ENCODE results near the gene LOXHD1.

DNA sequence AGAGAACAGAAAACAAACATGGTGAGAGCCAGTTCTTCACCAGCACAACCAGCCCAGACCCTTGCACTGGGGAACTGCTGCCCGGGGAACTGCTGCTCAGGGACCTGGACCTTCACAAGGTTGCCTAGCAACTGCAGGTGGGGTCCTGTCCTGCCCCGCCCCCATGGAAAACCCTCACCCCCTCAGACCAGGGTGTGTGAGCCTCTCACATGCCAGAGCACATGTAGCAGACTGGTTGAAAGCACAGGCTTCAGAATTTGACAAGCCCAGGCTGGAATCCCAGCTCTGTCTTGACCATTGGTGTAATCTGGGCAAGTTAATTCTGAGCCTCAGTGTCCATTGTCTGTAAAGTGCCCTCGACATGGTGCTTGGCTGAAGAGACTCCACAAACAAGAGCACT is 118.6 kb downstream of the LOXHD1 start:
- TF ChIP-seq, protein P1, sequence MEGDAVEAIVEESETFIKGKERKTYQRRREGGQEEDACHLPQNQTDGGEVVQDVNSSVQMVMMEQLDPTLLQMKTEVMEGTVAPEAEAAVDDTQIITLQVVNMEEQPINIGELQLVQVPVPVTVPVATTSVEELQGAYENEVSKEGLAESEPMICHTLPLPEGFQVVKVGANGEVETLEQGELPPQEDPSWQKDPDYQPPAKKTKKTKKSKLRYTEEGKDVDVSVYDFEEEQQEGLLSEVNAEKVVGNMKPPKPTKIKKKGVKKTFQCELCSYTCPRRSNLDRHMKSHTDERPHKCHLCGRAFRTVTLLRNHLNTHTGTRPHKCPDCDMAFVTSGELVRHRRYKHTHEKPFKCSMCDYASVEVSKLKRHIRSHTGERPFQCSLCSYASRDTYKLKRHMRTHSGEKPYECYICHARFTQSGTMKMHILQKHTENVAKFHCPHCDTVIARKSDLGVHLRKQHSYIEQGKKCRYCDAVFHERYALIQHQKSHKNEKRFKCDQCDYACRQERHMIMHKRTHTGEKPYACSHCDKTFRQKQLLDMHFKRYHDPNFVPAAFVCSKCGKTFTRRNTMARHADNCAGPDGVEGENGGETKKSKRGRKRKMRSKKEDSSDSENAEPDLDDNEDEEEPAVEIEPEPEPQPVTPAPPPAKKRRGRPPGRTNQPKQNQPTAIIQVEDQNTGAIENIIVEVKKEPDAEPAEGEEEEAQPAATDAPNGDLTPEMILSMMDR (tag by site-specific recombination; IDR thresholded peaks at IDR 0.05) = no peak
- no peak for TF ChIP-seq ZNF239 (tag by site-specific recombination; IDR thresholded peaks at IDR 0.05)
- TF ChIP-seq ZFP37 (tag by site-specific recombination; IDR thresholded peaks at IDR 0.05) = no peak
- TF ChIP-seq TCF7L2 (IDR thresholded peaks at IDR 0.05; ENCODE audit: borderline replicate concordance, low read depth, low read length) = no peak
- TF ChIP-seq, protein P2, sequence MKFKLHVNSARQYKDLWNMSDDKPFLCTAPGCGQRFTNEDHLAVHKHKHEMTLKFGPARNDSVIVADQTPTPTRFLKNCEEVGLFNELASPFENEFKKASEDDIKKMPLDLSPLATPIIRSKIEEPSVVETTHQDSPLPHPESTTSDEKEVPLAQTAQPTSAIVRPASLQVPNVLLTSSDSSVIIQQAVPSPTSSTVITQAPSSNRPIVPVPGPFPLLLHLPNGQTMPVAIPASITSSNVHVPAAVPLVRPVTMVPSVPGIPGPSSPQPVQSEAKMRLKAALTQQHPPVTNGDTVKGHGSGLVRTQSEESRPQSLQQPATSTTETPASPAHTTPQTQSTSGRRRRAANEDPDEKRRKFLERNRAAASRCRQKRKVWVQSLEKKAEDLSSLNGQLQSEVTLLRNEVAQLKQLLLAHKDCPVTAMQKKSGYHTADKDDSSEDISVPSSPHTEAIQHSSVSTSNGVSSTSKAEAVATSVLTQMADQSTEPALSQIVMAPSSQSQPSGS (tag by site-specific recombination; IDR thresholded peaks at IDR 0.05; ENCODE audit: low read depth) = no peak
- no peak for TF ChIP-seq ZNF138 (tag by site-specific recombination; IDR thresholded peaks at IDR 0.05; ENCODE audit: borderline replicate concordance)
- TF ChIP-seq ZNF610 (tag by site-specific recombination; IDR thresholded peaks at IDR 0.05; ENCODE audit: borderline replicate concordance) = no peak
- no peak for TF ChIP-seq FEZF1 (tag by site-specific recombination; IDR thresholded peaks at IDR 0.05)
- no peak for TF ChIP-seq ZNF350 (tag by site-specific recombination; IDR thresholded peaks at IDR 0.05)

Measured in HEK293 (cell line).